GM10266 (cell line): ENCODE results near the gene RPE.

Experiments
- DNase-seq: peaks from one replicate; pipeline ENCODE4 v3.0.0; 2012; ENCODE audit errors: extremely low spot score
- TF ChIP-seq, protein P1 (sequence below): IDR thresholded peaks from 2 replicates; pipeline ENCODE4 v1.5.1; 2012; ENCODE audit warnings: mild to moderate bottlenecking, low read depth; ENCODE audit not compliant: control insufficient read depth, insufficient read depth; ENCODE audit errors: missing control alignments

The RPE gene

DNA sequence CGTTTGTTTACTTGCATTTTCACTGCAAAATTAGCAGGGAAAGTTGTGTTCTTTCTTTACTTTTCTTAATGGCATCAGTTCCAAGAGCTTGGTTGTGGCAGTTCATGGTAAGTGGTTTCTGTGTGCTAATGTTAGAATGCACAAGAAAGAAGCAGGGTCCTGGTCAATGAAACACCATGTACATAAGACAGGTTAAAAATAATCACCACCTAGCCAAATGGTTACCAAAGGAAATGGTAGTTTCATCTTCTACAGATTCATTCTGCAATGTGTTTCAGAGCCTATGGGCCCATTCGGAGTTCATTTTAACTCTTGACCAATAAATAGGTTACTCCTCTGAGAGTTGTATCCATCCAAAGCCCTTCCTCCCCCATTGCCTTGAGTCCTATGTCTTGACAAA lies 18.1 kb upstream of the RPE start:
- DNase-seq = no peak
- TF ChIP-seq, protein P1, sequence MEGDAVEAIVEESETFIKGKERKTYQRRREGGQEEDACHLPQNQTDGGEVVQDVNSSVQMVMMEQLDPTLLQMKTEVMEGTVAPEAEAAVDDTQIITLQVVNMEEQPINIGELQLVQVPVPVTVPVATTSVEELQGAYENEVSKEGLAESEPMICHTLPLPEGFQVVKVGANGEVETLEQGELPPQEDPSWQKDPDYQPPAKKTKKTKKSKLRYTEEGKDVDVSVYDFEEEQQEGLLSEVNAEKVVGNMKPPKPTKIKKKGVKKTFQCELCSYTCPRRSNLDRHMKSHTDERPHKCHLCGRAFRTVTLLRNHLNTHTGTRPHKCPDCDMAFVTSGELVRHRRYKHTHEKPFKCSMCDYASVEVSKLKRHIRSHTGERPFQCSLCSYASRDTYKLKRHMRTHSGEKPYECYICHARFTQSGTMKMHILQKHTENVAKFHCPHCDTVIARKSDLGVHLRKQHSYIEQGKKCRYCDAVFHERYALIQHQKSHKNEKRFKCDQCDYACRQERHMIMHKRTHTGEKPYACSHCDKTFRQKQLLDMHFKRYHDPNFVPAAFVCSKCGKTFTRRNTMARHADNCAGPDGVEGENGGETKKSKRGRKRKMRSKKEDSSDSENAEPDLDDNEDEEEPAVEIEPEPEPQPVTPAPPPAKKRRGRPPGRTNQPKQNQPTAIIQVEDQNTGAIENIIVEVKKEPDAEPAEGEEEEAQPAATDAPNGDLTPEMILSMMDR = no peak

DNA sequence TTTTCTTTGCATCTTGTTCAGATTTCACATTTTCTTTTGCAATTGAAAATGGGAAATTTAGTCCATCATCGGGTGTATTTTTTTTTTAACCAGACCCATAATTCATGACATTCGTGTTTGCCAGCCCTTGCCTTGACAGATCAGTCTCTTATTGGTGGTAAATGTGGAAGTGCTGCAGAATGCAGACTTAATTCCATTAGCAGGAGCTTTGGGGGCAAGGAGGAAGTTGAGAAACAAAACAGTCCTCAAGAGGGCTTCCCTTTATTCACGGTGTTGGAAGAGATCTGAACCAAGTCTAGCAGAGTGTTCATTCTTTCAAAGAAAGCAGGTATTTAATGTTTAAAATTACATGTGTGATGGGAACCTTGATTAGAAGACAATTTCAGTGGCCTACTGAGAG lies 16.6 kb upstream of the RPE start:
- TF ChIP-seq, protein P1 = no peak
- no peak for DNase-seq

DNA sequence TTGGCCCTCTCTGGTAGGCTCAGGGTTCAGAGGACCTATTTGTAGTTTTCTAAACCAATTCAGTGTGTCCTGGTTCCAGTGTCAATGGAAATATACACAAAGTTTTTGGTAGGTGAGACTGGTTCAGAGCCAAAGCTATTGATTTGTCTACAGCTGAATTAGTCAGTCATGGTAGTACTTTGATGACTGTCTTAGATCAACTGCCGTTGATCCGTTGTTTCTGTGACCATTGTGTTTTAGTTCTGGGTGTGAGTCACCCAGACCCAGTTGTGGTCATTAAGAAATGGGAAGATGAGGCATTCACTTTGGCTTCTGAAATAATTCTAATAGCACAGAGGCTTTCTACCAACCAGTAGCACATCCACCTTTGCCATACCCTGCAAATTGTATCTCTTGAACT lies 16.0 kb upstream of the RPE start:
- TF ChIP-seq, protein P1 = no peak
- no peak for DNase-seq

DNA sequence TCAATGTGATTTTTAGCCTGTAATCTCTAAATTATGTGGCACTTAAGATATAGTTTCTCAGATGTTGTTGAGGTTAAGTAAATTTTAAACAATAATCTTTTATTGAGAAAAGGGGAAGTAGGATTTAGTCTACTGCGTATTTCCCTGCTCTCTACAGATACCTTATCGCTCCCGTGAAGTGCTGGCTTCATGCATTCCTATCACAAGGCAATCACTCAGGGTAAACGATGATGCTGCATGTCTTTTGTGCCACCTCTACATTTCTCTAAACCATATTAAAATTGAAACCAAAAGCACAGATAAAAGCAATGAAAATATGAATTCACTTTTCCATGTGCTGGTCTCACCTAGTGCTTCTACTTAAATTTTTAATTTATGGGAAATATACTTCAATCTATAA lies 14.4 kb upstream of the RPE start:
- TF ChIP-seq, protein P1 = no peak
- DNase-seq = no peak

DNA sequence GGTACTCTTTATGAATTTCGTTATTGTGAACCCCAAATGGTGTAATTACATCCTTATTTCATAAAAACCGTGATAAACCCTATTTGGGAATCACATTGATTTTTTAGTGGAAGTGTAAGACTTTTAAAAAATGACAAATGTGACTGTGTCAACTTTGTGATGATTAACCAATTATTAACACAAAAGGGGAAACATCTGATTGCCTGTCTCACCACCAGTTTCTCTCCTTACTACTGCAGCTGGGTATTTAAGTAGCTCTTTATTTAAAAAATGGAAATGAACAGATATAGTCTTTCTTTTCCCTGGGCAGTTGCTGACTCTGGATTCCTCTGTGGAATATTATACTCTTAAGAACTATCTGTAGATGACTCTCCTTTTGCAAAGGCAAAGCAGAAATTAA lies 11.6 kb upstream of the RPE start:
- no peak for DNase-seq
- TF ChIP-seq, protein P1 = no peak

DNA sequence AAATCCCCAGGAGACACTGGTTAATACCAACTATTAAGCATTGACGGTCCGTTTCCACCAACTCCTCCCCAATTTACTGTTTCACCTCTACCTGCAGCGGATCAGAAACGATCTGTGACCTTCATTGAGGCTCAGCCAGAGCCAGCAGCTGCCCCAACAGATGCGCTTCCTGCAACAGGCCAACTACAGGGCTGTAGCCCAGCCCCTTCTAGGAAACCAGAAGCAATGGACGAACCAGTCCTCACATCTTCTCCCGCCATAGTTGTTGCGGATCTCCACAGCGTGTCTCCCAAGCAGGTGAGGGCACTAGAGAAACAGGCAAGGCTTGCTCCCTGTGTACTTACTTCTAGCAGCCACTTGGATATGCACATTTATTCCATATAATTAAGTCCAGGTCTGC lies 8.5 kb upstream of the RPE start:
- no peak for DNase-seq
- TF ChIP-seq, protein P1 = no peak

DNA sequence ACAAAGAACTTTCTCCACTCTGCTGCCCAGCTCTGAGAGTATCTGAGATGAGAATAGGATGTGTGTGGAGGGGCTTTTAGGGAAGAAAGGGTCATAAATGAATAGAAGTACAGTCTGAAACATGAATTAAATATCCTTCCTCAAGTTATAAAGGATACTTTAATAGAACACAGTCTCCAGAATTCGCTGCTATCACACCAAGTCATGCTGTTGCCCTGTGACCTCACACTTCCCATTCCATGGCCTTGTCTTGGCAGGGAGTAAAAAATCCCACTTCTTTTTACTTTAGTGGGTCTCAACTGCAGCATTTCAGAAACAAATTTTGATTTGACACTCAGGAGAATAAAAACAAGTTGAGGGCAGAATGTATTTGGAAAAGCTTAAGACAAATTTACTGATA lies 3.8 kb upstream of the RPE start:
- TF ChIP-seq, protein P1 = no peak
- DNase-seq = no peak
